GM12865 (cell line): ENCODE data around the gene MEIKIN.
"Not testable (repeated sequence)": the region's sequence is repeated elsewhere in the genome, so short reads cannot be mapped to it uniquely, and the experiment has no call there.

ENCODE experiments used
- DNase-seq: peaks from one replicate; pipeline ENCODE4 v3.0.0; 2010; ENCODE audit warnings: low read depth
- H3K4me3 ChIP-seq: 2 replicates; pipeline ENCODE4 v1.5.1; 2011; ENCODE audit warnings: mild to moderate bottlenecking, low read depth, low read length, control low read depth
- CTCF ChIP-seq: IDR thresholded peaks from 2 replicates; pipeline ENCODE4 v1.5.1; 2011; ENCODE audit warnings: low read length, control low read depth, low read depth, inconsistent platforms; ENCODE audit not compliant: insufficient read depth; ENCODE audit errors: missing control alignments

The MEIKIN gene

GRCh38 chr5:131926168-131926567 lies 19.3 kb downstream of the MEIKIN start:
- no peak for DNase-seq
- no peak for TF ChIP-seq CTCF
- no peak overlapping the region for H3K4me3 ChIP-seq

- no peak for TF ChIP-seq CTCF
- no peak for DNase-seq
- no peak overlapping the region for H3K4me3 ChIP-seq
Measured at GRCh38 chr5:131916481-131916880, 29.0 kb downstream of the MEIKIN start.

- H3K4me3 ChIP-seq = no peak overlapping the region
- DNase-seq = no peak
- no peak for TF ChIP-seq CTCF
Measured at GRCh38 chr5:131914472-131914871, 31.0 kb downstream of the MEIKIN start.

GRCh38 chr5:131913603-131914002 lies 31.9 kb downstream of the MEIKIN start:
- no peak for TF ChIP-seq CTCF
- no peak overlapping the region for H3K4me3 ChIP-seq
- DNase-seq = no peak

- H3K4me3 ChIP-seq = no peak overlapping the region
- no peak for DNase-seq
- TF ChIP-seq CTCF = no peak
Measured at GRCh38 chr5:131906668-131907067, 38.8 kb downstream of the MEIKIN start.

GRCh38 chr5:131902266-131902665 lies 43.2 kb downstream of the MEIKIN start:
- DNase-seq = not testable (repeated sequence)

GRCh38 chr5:131899686-131900085 lies 45.8 kb downstream of the MEIKIN start:
- no peak for TF ChIP-seq CTCF
- H3K4me3 ChIP-seq = no peak overlapping the region
- no peak for DNase-seq

More at GRCh38 chr5:131902266-131902665, 43.2 kb downstream of the MEIKIN start:
- H3K4me3 ChIP-seq = not testable (repeated sequence)
